ENCODE data around the gene CLTRN.

CLTRN gene

GRCh38 chrX:15607067-15607466 is 57.5 kb downstream of the CLTRN start:
- H3F3A ChIP-seq (ENCODE audit: control insufficient read depth, insufficient read depth): no peaks in the 10 kb centered on the region
- no peaks in the 10 kb centered on the region for H3K4me1 ChIP-seq (ENCODE audit: control insufficient read depth, low read length)
- no peaks in the 10 kb centered on the region for H3K9me2 ChIP-seq (replicated peaks; ENCODE audit: control insufficient read depth, low read length)
- H3K27me3 ChIP-seq (ENCODE audit: control insufficient read depth, low read length): no peaks in the 10 kb centered on the region
- no peak overlapping the region for H3K4me2 ChIP-seq (ENCODE audit: low read length)
- TF ChIP-seq CTCF (IDR thresholded peaks at IDR 0.05; ENCODE audit: low read depth, low read length, poor library complexity, severe bottlenecking) (no peak), EZH2phosphoT487 (IDR thresholded peaks at IDR 0.05; ENCODE audit: borderline replicate concordance, low read length) (no peak)
- H3K4me3 ChIP-seq (ENCODE audit: low read length): no peak overlapping the region
- no peak overlapping the region for H3K27ac ChIP-seq (ENCODE audit: low read depth, low read length)
- no peaks in the 10 kb centered on the region for H4K20me1 ChIP-seq (ENCODE audit: control insufficient read depth, insufficient read depth, low read depth, low read length)
- no peaks in the 10 kb centered on the region for H3K36me3 ChIP-seq (ENCODE audit: control insufficient read depth, low read length)
- H3K79me2 ChIP-seq (ENCODE audit: control insufficient read depth, low read length): no peaks in the 10 kb centered on the region
- no peaks in the 10 kb centered on the region for H3K9me3 ChIP-seq (ENCODE audit: control insufficient read depth, insufficient read depth, low read length)

GRCh38 chrX:15606136-15606535 is 58.5 kb downstream of the CLTRN start:
- no peak for TF ChIP-seq EZH2phosphoT487 (IDR thresholded peaks at IDR 0.05; ENCODE audit: borderline replicate concordance, low read length)
- Histone ChIP-seq H3K4me2 (ENCODE audit: low read length) (no peak overlapping the region), H3F3A (ENCODE audit: control insufficient read depth, insufficient read depth) (no peaks in the 10 kb centered on the region), H3K79me2 (ENCODE audit: control insufficient read depth, low read length) (no peaks in the 10 kb centered on the region), H3K27ac (ENCODE audit: low read depth, low read length) (no peak overlapping the region), H3K4me3 (ENCODE audit: low read length) (no peak overlapping the region), H3K4me1 (ENCODE audit: control insufficient read depth, low read length) (no peaks in the 10 kb centered on the region), H3K27me3 (ENCODE audit: control insufficient read depth, low read length) (no peaks in the 10 kb centered on the region), H3K36me3 (ENCODE audit: control insufficient read depth, low read length) (no peaks in the 10 kb centered on the region), H4K20me1 (ENCODE audit: control insufficient read depth, insufficient read depth, low read depth, low read length) (no peaks in the 10 kb centered on the region), H3K9me3 (ENCODE audit: control insufficient read depth, insufficient read depth, low read length) (no peaks in the 10 kb centered on the region), H3K9me2 (replicated peaks; ENCODE audit: control insufficient read depth, low read length) (no peaks in the 10 kb centered on the region)

- Histone ChIP-seq H3K4me2 (ENCODE audit: low read length) (no peak overlapping the region), H3K9me3 (ENCODE audit: control insufficient read depth, insufficient read depth, low read length) (no peaks in the 10 kb centered on the region), H3K4me1 (ENCODE audit: control insufficient read depth, low read length) (no peaks in the 10 kb centered on the region), H3K9me2 (replicated peaks; ENCODE audit: control insufficient read depth, low read length) (no peaks in the 10 kb centered on the region), H3K36me3 (ENCODE audit: control insufficient read depth, low read length) (no peaks in the 10 kb centered on the region), H3K79me2 (ENCODE audit: control insufficient read depth, low read length) (no peaks in the 10 kb centered on the region), H3K4me3 (ENCODE audit: low read length) (no peak overlapping the region), H3K27me3 (ENCODE audit: control insufficient read depth, low read length) (no peaks in the 10 kb centered on the region), H4K20me1 (ENCODE audit: control insufficient read depth, insufficient read depth, low read depth, low read length) (no peaks in the 10 kb centered on the region), H3K27ac (ENCODE audit: low read depth, low read length) (no peak overlapping the region), H3F3A (ENCODE audit: control insufficient read depth, insufficient read depth) (no peaks in the 10 kb centered on the region)
- TF ChIP-seq CTCF (IDR thresholded peaks at IDR 0.05; ENCODE audit: low read depth, low read length, poor library complexity, severe bottlenecking) (no peak), EZH2phosphoT487 (IDR thresholded peaks at IDR 0.05; ENCODE audit: borderline replicate concordance, low read length) (no peak)
Observed at GRCh38 chrX:15605226-15605625, 59.4 kb downstream of the CLTRN start.

- H3K4me2 ChIP-seq (ENCODE audit: low read length): no peak overlapping the region
- H3K27me3 ChIP-seq (ENCODE audit: control insufficient read depth, low read length): no peaks in the 10 kb centered on the region
- H3F3A ChIP-seq (ENCODE audit: control insufficient read depth, insufficient read depth): no peaks in the 10 kb centered on the region
- H3K36me3 ChIP-seq (ENCODE audit: control insufficient read depth, low read length): no peaks in the 10 kb centered on the region
- no peak overlapping the region for H3K27ac ChIP-seq (ENCODE audit: low read depth, low read length)
- no peaks in the 10 kb centered on the region for H3K9me3 ChIP-seq (ENCODE audit: control insufficient read depth, insufficient read depth, low read length)
- no peak for TF ChIP-seq CTCF (IDR thresholded peaks at IDR 0.05; ENCODE audit: low read depth, low read length, poor library complexity, severe bottlenecking)
- no peak for TF ChIP-seq EZH2phosphoT487 (IDR thresholded peaks at IDR 0.05; ENCODE audit: borderline replicate concordance, low read length)
- H3K9me2 ChIP-seq (replicated peaks; ENCODE audit: control insufficient read depth, low read length): no peaks in the 10 kb centered on the region
- H3K4me1 ChIP-seq (ENCODE audit: control insufficient read depth, low read length): no peaks in the 10 kb centered on the region
- H4K20me1 ChIP-seq (ENCODE audit: control insufficient read depth, insufficient read depth, low read depth, low read length): no peaks in the 10 kb centered on the region
- no peak overlapping the region for H3K4me3 ChIP-seq (ENCODE audit: low read length)
- H3K79me2 ChIP-seq (ENCODE audit: control insufficient read depth, low read length): no peaks in the 10 kb centered on the region
Observed at GRCh38 chrX:15602761-15603160, 61.8 kb downstream of the CLTRN start.
